Upper lobe of left lung (tissue), 6 donors: Measurements from ENCODE around the gene CHST8. TPM values are rescaled to one million over a fixed set of nuclear protein-coding genes. Genes with fewer than 3 reads are reported as not detected.

ENCODE experiments used
- ATAC-seq, 2 donors: fragments of 200-7000 bp; cut with Tn5 transposase; one replicate each; pipeline ENCODE4 v1.9.1; 2022; ENCODE audit warnings: mild to moderate bottlenecking in 2 of 2, moderate library complexity in 2 of 2; ENCODE audit not compliant: low FRiP score in 2 of 2
- DNase-seq, 2 donors: peaks; one replicate each; pipeline ENCODE4 v3.0.0-alpha.2; 2019 to 2020
- H3K27ac ChIP-seq, 4 donors: fragments of 200-600 bp; sonication (generic); one replicate each; pipeline ENCODE4 v1.5.1; 2016 to 2019
- H3K27me3 ChIP-seq, 4 donors: fragments of 200-600 bp; sonication (generic); one replicate each; pipeline ENCODE4 v1.5.1; 2017 to 2019
- H3K36me3 ChIP-seq, 4 donors: fragments of 200-600 bp; sonication (generic); one replicate each; pipeline ENCODE4 v1.5.1; 2016 to 2019
- H3K4me1 ChIP-seq, 4 donors: fragments of 200-600 bp; sonication (generic); one replicate each; pipeline ENCODE4 v1.5.1; 2018 to 2019
- H3K4me3 ChIP-seq, 4 donors: fragments of 200-600 bp; sonication (generic); one replicate each; pipeline ENCODE4 v1.5.1; 2017 to 2019; ENCODE audit warnings: mild to moderate bottlenecking in 2 of 4, moderate library complexity in 1 of 4
- H3K9me3 ChIP-seq, 4 donors: fragments of 200-600 bp; sonication (generic); one replicate each; pipeline ENCODE4 v1.5.1; 2018 to 2019
- CTCF ChIP-seq, 6 experiments: fragments of 450-650 bp in 4 of 6; fragments of 200-600 bp in 2 of 6; sonication (generic) in 2 of 6; IDR thresholded peaks; one replicate each; pipeline ENCODE4 v1.5.1; 2016 to 2019; ENCODE audit warnings: antibody characterized with exemption in 6 of 6
- EP300 ChIP-seq, 4 donors: sonication (generic); formaldehyde crosslinking; IDR thresholded peaks; one replicate each; pipeline ENCODE4 v1.5.1; 2017; ENCODE audit warnings: antibody characterized with exemption in 4 of 4, control low read depth in 2 of 4
- POLR2A ChIP-seq, 4 donors: fragments of 450-650 bp; IDR thresholded peaks; one replicate each; pipeline ENCODE4 v1.5.1; 2016 to 2017; ENCODE audit warnings: antibody characterized with exemption in 4 of 4, mild to moderate bottlenecking in 2 of 4
- POLR2AphosphoS5 ChIP-seq, 2 donors: sonication (generic); formaldehyde crosslinking; IDR thresholded peaks; one replicate each; pipeline ENCODE4 v1.5.1; 2017; ENCODE audit warnings: antibody characterized with exemption in 2 of 2
- WGBS, 2 donors: methylation state at CpG; one replicate each; pipeline ENCODE4 v1.1.5; 2017 to 2018; 5-methylcytosine and 5-hydroxymethylcytosine counted together
- total RNA-seq, 6 donors: library from RNA; depleted of rRNA in 4 of 6; stranded (reverse); fragments of >200 nt in 4 of 6; gene quantifications; one replicate each; pipeline versions ENCODE4 v1.1.0 to v1.2.1, GENCODE V29; 2016 to 2021
- donor health status: DM: no; HTN: no; CAD: no; lungs with moderate emphysema.
- donor health status: DM: no; HTN: yes; CAD: no; lungs with severe emphysema.

Gene CHST8
- total RNA-seq, 6 donors from 2014 or later = 0.46 to 3.1 (median 0.72) TPM; not detected in 2

GRCh38 chr19:33678796-33679585, 57.2 kb downstream of the CHST8 start:
- no peak for TF ChIP-seq EP300 (IDR thresholded peaks at IDR 0.05)
- no peak for TF ChIP-seq POLR2A (IDR thresholded peaks at IDR 0.05)
- TF ChIP-seq CTCF (IDR thresholded peaks at IDR 0.05) = no peak
- no peak for TF ChIP-seq POLR2AphosphoS5 (IDR thresholded peaks at IDR 0.05)
- Histone ChIP-seq H3K4me3 (no peak overlapping the region), H3K27me3 (no peaks in the 10 kb centered on the region), H3K36me3 (no peaks in the 10 kb centered on the region), H3K27ac (no peak overlapping the region), H3K4me1 (no peaks in the 10 kb centered on the region), H3K9me3 (no peaks in the 10 kb centered on the region)
- no peak for ATAC-seq
- no peak for DNase-seq
- 79 to 83% methylated on average over 12 of the region's 12 CpGs for WGBS, 2 donors

- Histone ChIP-seq H3K4me3 (no peak overlapping the region), H3K9me3 (no peaks in the 10 kb centered on the region), H3K27me3 (no peaks in the 10 kb centered on the region), H3K4me1 (no peaks in the 10 kb centered on the region), H3K36me3 (no peaks in the 10 kb centered on the region), H3K27ac (no peak overlapping the region)
- WGBS, 2 donors = 71 to 79% methylated on average over 5 of the region's 5 CpGs
- ATAC-seq (no peak), DNase-seq (no peak)
- no peak for TF ChIP-seq POLR2A (IDR thresholded peaks at IDR 0.05)
- no peak for TF ChIP-seq POLR2AphosphoS5 (IDR thresholded peaks at IDR 0.05)
- TF ChIP-seq CTCF (IDR thresholded peaks at IDR 0.05) = no peak
- no peak for TF ChIP-seq EP300 (IDR thresholded peaks at IDR 0.05)
Observed at GRCh38 chr19:33679696-33680095, 57.9 kb downstream of the CHST8 start.

- H3K27me3 ChIP-seq = no peaks in the 10 kb centered on the region
- H3K4me3 ChIP-seq = no peak overlapping the region
- no peaks in the 10 kb centered on the region for H3K36me3 ChIP-seq
- 60 to 66% methylated on average over 2 to 3 of the region's 3 CpGs for WGBS, 2 donors
- no peak for DNase-seq
- no peaks in the 10 kb centered on the region for H3K4me1 ChIP-seq
- ATAC-seq = no peak
- no peak for TF ChIP-seq POLR2AphosphoS5 (IDR thresholded peaks at IDR 0.05)
- TF ChIP-seq POLR2A (IDR thresholded peaks at IDR 0.05) = no peak
- no peak for TF ChIP-seq CTCF (IDR thresholded peaks at IDR 0.05)
- no peak for TF ChIP-seq EP300 (IDR thresholded peaks at IDR 0.05)
- H3K27ac ChIP-seq = no peak overlapping the region
- H3K9me3 ChIP-seq = no peaks in the 10 kb centered on the region
Observed at GRCh38 chr19:33681081-33681680, 59.4 kb downstream of the CHST8 start.

- no peaks in the 10 kb centered on the region for H3K27me3 ChIP-seq
- DNase-seq = no peak
Observed at GRCh38 chr19:33683881-33684537, 62.3 kb downstream of the CHST8 start.

More at GRCh38 chr19:33683881-33684537, 62.3 kb downstream of the CHST8 start:
- Histone ChIP-seq H3K36me3 (no peaks in the 10 kb centered on the region), H3K27ac (no peak overlapping the region), H3K4me3 (no peak overlapping the region), H3K4me1 (no peaks in the 10 kb centered on the region), H3K9me3 (no peaks in the 10 kb centered on the region)
- ATAC-seq = no peak
- no peak for TF ChIP-seq CTCF (IDR thresholded peaks at IDR 0.05)
- TF ChIP-seq EP300 (IDR thresholded peaks at IDR 0.05) = no peak
- no peak for TF ChIP-seq POLR2AphosphoS5 (IDR thresholded peaks at IDR 0.05)
- TF ChIP-seq POLR2A (IDR thresholded peaks at IDR 0.05) = no peak
- 7 to 17% methylated on average over 3 to 24 of the region's 24 CpGs for WGBS, 2 donors
